Adrenal gland (tissue), 5 donors: ENCODE results near the gene RFXAP.

ENCODE experiments used
- POLR2A ChIP-seq, 2 donors: fragments of 450-650 bp; IDR thresholded peaks; one replicate each; pipeline ENCODE4 v1.6.1; 2017; ENCODE audit warnings: antibody characterized with exemption in 2 of 2, mild to moderate bottlenecking in 2 of 2, moderate library complexity in 1 of 2
- TF ChIP-seq, protein P1 (sequence below), 6 experiments: fragments of 450-650 bp in 4 of 6; fragments of 200-600 bp in 2 of 6; sonication (generic) in 1 of 6; IDR thresholded peaks; 1 replicate in 5 of 6; 2 replicates in 1 of 6; pipeline versions ENCODE4 v1.5.1 to v1.8.0; 2016 to 2021; ENCODE audit warnings: antibody characterized with exemption in 6 of 6, mild to moderate bottlenecking in 2 of 6, moderate library complexity in 1 of 6
- donor health status: DM: no; HTN: no; CAD: no.

DNA sequence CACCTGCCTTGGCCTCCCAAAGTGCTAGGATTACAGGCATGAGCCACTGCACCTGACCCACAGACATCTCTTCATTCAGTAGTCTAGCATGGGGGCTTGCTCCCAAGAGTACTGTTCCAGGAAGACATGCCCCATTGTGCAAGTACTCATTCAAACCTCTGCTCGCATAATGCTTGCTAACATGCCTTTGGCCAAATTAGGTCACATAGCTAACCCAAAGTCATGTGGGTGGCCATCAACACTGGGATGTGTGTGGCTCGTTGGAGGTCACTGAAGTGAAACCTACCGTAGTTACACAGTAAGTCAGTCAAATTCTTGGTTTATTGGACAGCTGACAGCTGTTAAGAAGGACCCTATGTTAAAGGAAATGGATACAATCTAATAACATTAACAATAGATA, 20.3 kb downstream of the RFXAP start:
- TF ChIP-seq, protein P1, sequence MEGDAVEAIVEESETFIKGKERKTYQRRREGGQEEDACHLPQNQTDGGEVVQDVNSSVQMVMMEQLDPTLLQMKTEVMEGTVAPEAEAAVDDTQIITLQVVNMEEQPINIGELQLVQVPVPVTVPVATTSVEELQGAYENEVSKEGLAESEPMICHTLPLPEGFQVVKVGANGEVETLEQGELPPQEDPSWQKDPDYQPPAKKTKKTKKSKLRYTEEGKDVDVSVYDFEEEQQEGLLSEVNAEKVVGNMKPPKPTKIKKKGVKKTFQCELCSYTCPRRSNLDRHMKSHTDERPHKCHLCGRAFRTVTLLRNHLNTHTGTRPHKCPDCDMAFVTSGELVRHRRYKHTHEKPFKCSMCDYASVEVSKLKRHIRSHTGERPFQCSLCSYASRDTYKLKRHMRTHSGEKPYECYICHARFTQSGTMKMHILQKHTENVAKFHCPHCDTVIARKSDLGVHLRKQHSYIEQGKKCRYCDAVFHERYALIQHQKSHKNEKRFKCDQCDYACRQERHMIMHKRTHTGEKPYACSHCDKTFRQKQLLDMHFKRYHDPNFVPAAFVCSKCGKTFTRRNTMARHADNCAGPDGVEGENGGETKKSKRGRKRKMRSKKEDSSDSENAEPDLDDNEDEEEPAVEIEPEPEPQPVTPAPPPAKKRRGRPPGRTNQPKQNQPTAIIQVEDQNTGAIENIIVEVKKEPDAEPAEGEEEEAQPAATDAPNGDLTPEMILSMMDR (IDR thresholded peaks at IDR 0.05), result no peak
- no peak for TF ChIP-seq POLR2A (IDR thresholded peaks at IDR 0.05)
